RWPE1 (cell line): ENCODE measurements around the gene ERVMER34-1.

Experiments
- CTCF ChIA-PET: fragments of 350-600 bp; sonication (Branson Sonifier 250); formaldehyde crosslinking; extraction: SDS; loops from one replicate; lab custom pipeline; 2021; lab: Yijun Ruan, JAX
- POLR2A ChIA-PET: fragments of 400-600 bp; formaldehyde crosslinking; extraction: SDS; loops from one replicate; lab custom pipeline; 2020; ENCODE audit warnings: antibody characterized with exemption; ENCODE audit not compliant: low non-redundant PET; lab: Yijun Ruan, JAX
- DNase-seq: peaks from one replicate; pipeline ENCODE4 v3.0.0; 2012; ENCODE audit warnings: low spot score
- H3K27ac ChIP-seq: fragments of 450-650 bp; 2 replicates; pipeline ENCODE4 v1.5.1; 2017
- CTCF ChIP-seq: fragments of 450-650 bp; conservative IDR thresholded peaks from 2 replicates; pipeline ENCODE4 v1.5.1; 2017; ENCODE audit warnings: low read depth, mild to moderate bottlenecking

The ERVMER34-1 gene

GRCh38 chr4:52694936-52695335, 56.3 kb downstream of the ERVMER34-1 start:
- no peak for DNase-seq
- ChIA-PET POLR2A (interaction anchor here (0.9 kb wide), 1 partner anchor 17 kb away, joined by 4 read pairs; no protein-coding TSS in a partner anchor), CTCF (interaction anchor here (0.6 kb wide), 1 partner anchor 460 kb away, joined by 4 read pairs; no protein-coding TSS in a partner anchor)
- TF ChIP-seq CTCF: no peak
- no peak overlapping the region for H3K27ac ChIP-seq

- DNase-seq: no peak
- no peak for TF ChIP-seq CTCF
- ChIA-PET CTCF (no interaction called here), POLR2A (no interaction called here)
- H3K27ac ChIP-seq: no peak overlapping the region
These were observed 57.7 kb downstream of the ERVMER34-1 start for GRCh38 chr4:52693492-52693891.
